GM21360 (cell line): Measurements from ENCODE around the gene USP4.
"Not testable (repeated sequence)": the region's sequence is repeated elsewhere in the genome, so short reads cannot be mapped to it uniquely, and the experiment has no call there.

ENCODE experiments used
- ATAC-seq: cut with Tn5 transposase; IDR thresholded peaks from one replicate; pipeline ENCODE4 v1.9.1; 2021; ENCODE audit warnings: mild to moderate bottlenecking, moderate library complexity; ENCODE audit not compliant: unreplicated experiment

Gene USP4

GRCh38 chr3:49351521-49352011 is 11.7 kb upstream of the USP4 start:
- ATAC-seq: no peak

GRCh38 chr3:49349348-49350114 is 9.7 kb upstream of the USP4 start:
- no peak for ATAC-seq

GRCh38 chr3:49348361-49348760 is 8.5 kb upstream of the USP4 start:
- not testable (repeated sequence) for ATAC-seq

GRCh38 chr3:49346797-49347251 is 7.0 kb upstream of the USP4 start:
- ATAC-seq: no peak

- no peak for ATAC-seq
Observed at GRCh38 chr3:49343163-49343562, 3.3 kb upstream of the USP4 start.

GRCh38 chr3:49341996-49342395 is 2.1 kb upstream of the USP4 start:
- no peak for ATAC-seq

- ATAC-seq: peak; percentile 14
Observed at GRCh38 chr3:49339581-49339940, 292 bp downstream of the USP4 start.

GRCh38 chr3:49333916-49334633 is 5.8 kb downstream of the USP4 start:
- no peak for ATAC-seq

GRCh38 chr3:49333091-49333490 is 6.8 kb downstream of the USP4 start:
- no peak for ATAC-seq

GRCh38 chr3:49329186-49329585 is 10.7 kb downstream of the USP4 start:
- no peak for ATAC-seq

- ATAC-seq: not testable (repeated sequence)
Observed at GRCh38 chr3:49328350-49328749, 11.5 kb downstream of the USP4 start.

GRCh38 chr3:49327485-49327884 is 12.4 kb downstream of the USP4 start:
- ATAC-seq: no peak

- ATAC-seq: no peak
Observed at GRCh38 chr3:49324768-49325167, 15.1 kb downstream of the USP4 start.

GRCh38 chr3:49316696-49317457 is 23.0 kb downstream of the USP4 start:
- ATAC-seq: no peak

GRCh38 chr3:49313896-49314688 is 25.8 kb downstream of the USP4 start:
- no peak for ATAC-seq

GRCh38 chr3:49311283-49311682 is 28.6 kb downstream of the USP4 start:
- no peak for ATAC-seq

GRCh38 chr3:49310677-49311076 is 29.2 kb downstream of the USP4 start:
- ATAC-seq: no peak

GRCh38 chr3:49305608-49306007 is 34.2 kb downstream of the USP4 start:
- no peak for ATAC-seq

GRCh38 chr3:49302613-49303012 is 37.2 kb downstream of the USP4 start:
- ATAC-seq: no peak

- ATAC-seq: no peak
Observed at GRCh38 chr3:49300595-49300994, 39.3 kb downstream of the USP4 start.

GRCh38 chr3:49298511-49298910 is 41.3 kb downstream of the USP4 start:
- ATAC-seq: no peak
